ENCODE measurements around the gene HDAC9.

GRCh38 chr7:19011212-19011611 lies 515.7 kb downstream of the HDAC9 start:
- TF ChIP-seq EZH2 (IDR thresholded peaks at IDR 0.05; ENCODE audit: borderline replicate concordance, low read depth, low read length, severe bottlenecking) (no peak), CTCF (IDR thresholded peaks at IDR 0.05; ENCODE audit: borderline replicate concordance, extremely low read depth, low read length, poor library complexity, severe bottlenecking) (no peak)

Data from DND-41 (cell line).